Endothelial cell (in vitro differentiated cells): ENCODE data around the gene VSX2. TPM values are rescaled to one million over a fixed set of nuclear protein-coding genes. Genes with fewer than 3 reads are reported as not detected.

Experiments
- DNase-seq: peaks from one replicate; pipeline ENCODE4 v3.0.0; 2021; ENCODE audit warnings: low spot score
- H3K27ac Mint-ChIP-seq: one replicate; pipeline ENCODE4 v1.8.0; 2021; ENCODE audit warnings: mixed read lengths, inconsistent platforms; ENCODE audit not compliant: unreplicated experiment
- H3K27me3 Mint-ChIP-seq: one replicate; pipeline ENCODE4 v1.8.0; 2021; ENCODE audit warnings: mild to moderate bottlenecking, moderate library complexity, mixed read lengths, inconsistent platforms; ENCODE audit not compliant: unreplicated experiment
- H3K36me3 Mint-ChIP-seq: one replicate; pipeline ENCODE4 v1.8.0; 2021; ENCODE audit warnings: mild to moderate bottlenecking, low read depth, mixed read lengths, inconsistent platforms; ENCODE audit not compliant: unreplicated experiment
- H3K4me1 Mint-ChIP-seq: one replicate; pipeline ENCODE4 v1.8.0; 2021; ENCODE audit warnings: mild to moderate bottlenecking, mixed read lengths, inconsistent platforms; ENCODE audit not compliant: unreplicated experiment
- H3K4me3 Mint-ChIP-seq: one replicate; pipeline ENCODE4 v1.8.0; 2021; ENCODE audit warnings: mild to moderate bottlenecking, mixed read lengths, inconsistent platforms; ENCODE audit not compliant: unreplicated experiment
- H3K9me3 Mint-ChIP-seq: one replicate; pipeline ENCODE4 v1.8.0; 2021; ENCODE audit warnings: mixed read lengths, inconsistent platforms; ENCODE audit not compliant: unreplicated experiment
- CTCF ChIP-seq: fragments of 200-600 bp; sonication (generic); IDR thresholded peaks from one replicate; pipeline ENCODE4 v1.5.0; 2021; ENCODE audit warnings: antibody characterized with exemption; ENCODE audit not compliant: unreplicated experiment
- total RNA-seq: library from RNA; stranded (reverse); fragmentation: NEBNext Ultra II Directional; extraction: Animal tissue kit (Norgen Biotek cat#: 25700); gene quantifications from one replicate; pipeline ENCODE4 v1.2.1, GENCODE V29; 2021; ENCODE audit not compliant: unreplicated experiment

The VSX2 gene
- total RNA-seq, 1 donor from 2014 or later = not detected

- DNase-seq = peak; percentile 39
- no peaks in the 10 kb centered on the region for H3K9me3 Mint-ChIP-seq
- no peak overlapping the region for H3K27ac Mint-ChIP-seq
- H3K27me3 Mint-ChIP-seq = no peaks in the 10 kb centered on the region
- H3K36me3 Mint-ChIP-seq = no peaks in the 10 kb centered on the region
- H3K4me1 Mint-ChIP-seq = peaks cover 10% of the 10 kb centered on the region
- TF ChIP-seq CTCF = no peak
- no peak overlapping the region for H3K4me3 Mint-ChIP-seq
Observed at GRCh38 chr14:74207943-74208342, 31.3 kb upstream of the VSX2 start.

GRCh38 chr14:74208642-74209041 lies 30.6 kb upstream of the VSX2 start:
- Mint-ChIP-seq H3K27ac (no peak overlapping the region), H3K4me1 (peaks cover 3% of the 10 kb centered on the region), H3K27me3 (no peaks in the 10 kb centered on the region)

GRCh38 chr14:74211945-74212580 lies 27.2 kb upstream of the VSX2 start:
- Mint-ChIP-seq H3K36me3 (no peaks in the 10 kb centered on the region), H3K4me3 (no peak overlapping the region), H3K9me3 (no peaks in the 10 kb centered on the region), H3K4me1 (no peaks in the 10 kb centered on the region), H3K27me3 (no peaks in the 10 kb centered on the region), H3K27ac (no peak overlapping the region)
- no peak for DNase-seq
- no peak for TF ChIP-seq CTCF

More at GRCh38 chr14:74208642-74209041, 30.6 kb upstream of the VSX2 start:
- no peak for DNase-seq
- H3K4me3 Mint-ChIP-seq = no peak overlapping the region
- no peak for TF ChIP-seq CTCF
- no peaks in the 10 kb centered on the region for H3K9me3 Mint-ChIP-seq
- no peaks in the 10 kb centered on the region for H3K36me3 Mint-ChIP-seq

- no peak overlapping the region for H3K4me3 Mint-ChIP-seq
Observed at GRCh38 chr14:74213907-74214803, 25.1 kb upstream of the VSX2 start.

More at GRCh38 chr14:74213907-74214803, 25.1 kb upstream of the VSX2 start:
- Mint-ChIP-seq H3K4me1 (no peaks in the 10 kb centered on the region), H3K9me3 (no peaks in the 10 kb centered on the region), H3K27me3 (no peaks in the 10 kb centered on the region), H3K27ac (no peak overlapping the region), H3K36me3 (no peaks in the 10 kb centered on the region)
- DNase-seq = no peak
- no peak for TF ChIP-seq CTCF
